AG04450 (cell line): Measurements from ENCODE around the gene TGFBR2. TPM values are rescaled to one million over a fixed set of nuclear protein-coding genes. Genes with fewer than 3 reads are reported as not detected.

Experiments used
- CTCF ChIA-PET: fragments of 300-600, 350-600 bp; formaldehyde crosslinking; extraction: SDS; loops from one replicate; lab custom pipeline; 2022; ENCODE audit warnings: antibody characterized with exemption, inconsistent platforms; lab: Charles Lee
- POLR2A ChIA-PET: fragments of 350-600 bp; formaldehyde crosslinking; extraction: SDS; loops from one replicate; lab custom pipeline; 2021; ENCODE audit warnings: antibody characterized with exemption, inconsistent platforms; lab: Yijun Ruan, JAX
- DNase-seq: peaks from one replicate; pipeline ENCODE4 v3.0.0-alpha.2; 2011; ENCODE audit warnings: low read depth, low spot score
- H3K27ac ChIP-seq: one replicate; pipeline ENCODE4 v1.5.1; 2012; ENCODE audit warnings: low read depth, low read length, control low read depth
- H3K27me3 ChIP-seq: one replicate; pipeline ENCODE4 v1.6.0; 2012; ENCODE audit warnings: low read length; ENCODE audit not compliant: control insufficient read depth, insufficient read depth
- H3K4me3 ChIP-seq: 2 replicates; pipeline ENCODE4 v1.5.1; 2011; ENCODE audit warnings: mild to moderate bottlenecking, low read depth, low read length, control low read depth
- H3K9me3 ChIP-seq: 2 replicates; pipeline ENCODE4 v1.5.1; 2012; ENCODE audit warnings: low read length; ENCODE audit not compliant: control insufficient read depth, insufficient read depth
- CTCF ChIP-seq: IDR thresholded peaks from 2 replicates; pipeline ENCODE4 v1.5.1; 2011; ENCODE audit warnings: low read depth, low read length, control low read depth, inconsistent platforms
- polyA plus RNA-seq: library from polyadenylated mRNA; depleted of rRNA; stranded (reverse); fragments of >200 nt; gene quantifications from 2 replicates; pipeline ENCODE4 v1.2.3, GENCODE V29; 2011

Gene TGFBR2
- polyA plus RNA-seq, 1 experiment: 158 TPM

GRCh38 chr3:30658328-30659052, 52.1 kb downstream of the TGFBR2 start:
- CTCF ChIA-PET: interaction anchor here (0.6 to 2.1 kb wide), 6 partner anchors 8 to 461 kb away, joined by 3 to 6 read pairs (median 4); no protein-coding TSS in a partner anchor
- Histone ChIP-seq H3K4me3 (peak overlapping the region; percentile 27), H3K27me3 (no peaks in the 10 kb centered on the region), H3K27ac (peak overlapping the region; percentile 95), H3K9me3 (no peaks in the 10 kb centered on the region)
- 0 out of 2 replicates have a peak, but pooled peaks have one; percentile 12 for TF ChIP-seq CTCF
- DNase-seq: peak; percentile 43
- POLR2A ChIA-PET: interaction anchor here (0.8 to 2.1 kb wide), 8 partner anchors 8 to 63 kb away, joined by 3 to 13 read pairs (median 4); partner anchors contain the start of gene TGFBR2

GRCh38 chr3:30659270-30660130, 53.1 kb downstream of the TGFBR2 start:
- POLR2A ChIA-PET: interaction anchor here (0.6 to 2.1 kb wide), 7 partner anchors 9 to 62 kb away, joined by 3 to 13 read pairs (median 6); partner anchors contain the start of gene TGFBR2
- CTCF ChIA-PET: interaction anchor here (0.6 to 2.1 kb wide), 4 partner anchors 9 to 47 kb away, joined by 3 to 6 read pairs (median 4); no protein-coding TSS in a partner anchor

GRCh38 chr3:30660136-30660535, 53.7 kb downstream of the TGFBR2 start:
- TF ChIP-seq CTCF: no peak
- Histone ChIP-seq H3K4me3 (no peak overlapping the region), H3K27me3 (no peaks in the 10 kb centered on the region), H3K9me3 (no peaks in the 10 kb centered on the region), H3K27ac (peak overlapping the region; percentile 53)
- no peak for DNase-seq
- ChIA-PET POLR2A (no interaction called here), CTCF (no interaction called here)

More at GRCh38 chr3:30659270-30660130, 53.1 kb downstream of the TGFBR2 start:
- Histone ChIP-seq H3K27me3 (no peaks in the 10 kb centered on the region), H3K4me3 (no peak overlapping the region), H3K9me3 (no peaks in the 10 kb centered on the region), H3K27ac (peak overlapping the region; percentile 95)
- DNase-seq: peak; percentile 88
- no peak for TF ChIP-seq CTCF

DNA sequence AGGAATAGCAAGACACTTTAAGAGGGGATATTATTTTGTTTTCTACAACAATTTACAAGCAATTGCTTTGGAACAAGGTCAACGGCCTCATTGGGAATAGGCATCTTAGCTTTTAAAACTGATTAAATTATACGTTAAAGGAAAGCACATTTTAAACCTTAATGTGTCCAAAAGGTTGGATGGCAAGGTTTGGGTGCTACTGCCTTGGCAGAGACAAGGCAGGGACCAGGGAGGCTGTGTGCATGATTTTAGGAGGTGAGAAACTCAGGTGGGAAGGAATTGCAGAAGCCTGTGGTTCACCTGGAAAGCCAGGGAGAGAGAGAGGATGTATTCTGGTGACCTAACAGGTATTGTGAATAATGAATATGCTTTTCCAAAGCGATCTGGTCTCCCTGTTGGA, 54.3 kb downstream of the TGFBR2 start:
- TF ChIP-seq CTCF: no peak
- Histone ChIP-seq H3K9me3 (no peaks in the 10 kb centered on the region), H3K4me3 (no peak overlapping the region), H3K27me3 (no peaks in the 10 kb centered on the region), H3K27ac (no peak overlapping the region)
- CTCF ChIA-PET: no interaction called here
- no peak for DNase-seq
- POLR2A ChIA-PET: no interaction called here
